Esophagus squamous epithelium (tissue), 4 donors: ENCODE data around the gene SEPHS2.

Experiments used
- POLR2A ChIP-seq, 4 donors: fragments of 450-650 bp; IDR thresholded peaks; one replicate each; pipeline ENCODE4 v1.6.1; 2017; ENCODE audit warnings: antibody characterized with exemption in 4 of 4, mild to moderate bottlenecking in 4 of 4, moderate library complexity in 3 of 4
- TF ChIP-seq, protein P1 (sequence below), 6 experiments: fragments of 450-650 bp in 4 of 6; fragments of 200-600 bp in 2 of 6; sonication (generic) in 2 of 6; IDR thresholded peaks; one replicate each; pipeline ENCODE4 v1.5.1; 2016 to 2019; ENCODE audit warnings: antibody characterized with exemption in 6 of 6, mild to moderate bottlenecking in 4 of 6, moderate library complexity in 4 of 6

GRCh38 chr16:30446203-30446595 lies 525 bp upstream of the SEPHS2 start:
- TF ChIP-seq, protein P1, sequence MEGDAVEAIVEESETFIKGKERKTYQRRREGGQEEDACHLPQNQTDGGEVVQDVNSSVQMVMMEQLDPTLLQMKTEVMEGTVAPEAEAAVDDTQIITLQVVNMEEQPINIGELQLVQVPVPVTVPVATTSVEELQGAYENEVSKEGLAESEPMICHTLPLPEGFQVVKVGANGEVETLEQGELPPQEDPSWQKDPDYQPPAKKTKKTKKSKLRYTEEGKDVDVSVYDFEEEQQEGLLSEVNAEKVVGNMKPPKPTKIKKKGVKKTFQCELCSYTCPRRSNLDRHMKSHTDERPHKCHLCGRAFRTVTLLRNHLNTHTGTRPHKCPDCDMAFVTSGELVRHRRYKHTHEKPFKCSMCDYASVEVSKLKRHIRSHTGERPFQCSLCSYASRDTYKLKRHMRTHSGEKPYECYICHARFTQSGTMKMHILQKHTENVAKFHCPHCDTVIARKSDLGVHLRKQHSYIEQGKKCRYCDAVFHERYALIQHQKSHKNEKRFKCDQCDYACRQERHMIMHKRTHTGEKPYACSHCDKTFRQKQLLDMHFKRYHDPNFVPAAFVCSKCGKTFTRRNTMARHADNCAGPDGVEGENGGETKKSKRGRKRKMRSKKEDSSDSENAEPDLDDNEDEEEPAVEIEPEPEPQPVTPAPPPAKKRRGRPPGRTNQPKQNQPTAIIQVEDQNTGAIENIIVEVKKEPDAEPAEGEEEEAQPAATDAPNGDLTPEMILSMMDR (IDR thresholded peaks at IDR 0.05): no peak
- TF ChIP-seq POLR2A (IDR thresholded peaks at IDR 0.05): no peak
